A673 (cell line): ENCODE results near the gene FAM174C.

ENCODE experiments used
- EZH2 ChIP-seq: fragments of 200-600 bp; sonication (generic); IDR thresholded peaks from 2 replicates; pipeline ENCODE4 v1.6.1; 2017; ENCODE audit warnings: borderline replicate concordance, low read depth, mild to moderate bottlenecking, mixed read lengths, antibody characterized with exemption, low read length; ENCODE audit not compliant: poor library complexity, severe bottlenecking
- TF ChIP-seq, protein P1 (sequence below): fragments of 300-800, 200-600 bp; sonication (generic); conservative IDR thresholded peaks from 2 replicates; pipeline ENCODE4 v1.5.1; 2017; ENCODE audit warnings: low read depth, mild to moderate bottlenecking, antibody characterized with exemption, low read length, moderate library complexity, mixed read lengths

DNA sequence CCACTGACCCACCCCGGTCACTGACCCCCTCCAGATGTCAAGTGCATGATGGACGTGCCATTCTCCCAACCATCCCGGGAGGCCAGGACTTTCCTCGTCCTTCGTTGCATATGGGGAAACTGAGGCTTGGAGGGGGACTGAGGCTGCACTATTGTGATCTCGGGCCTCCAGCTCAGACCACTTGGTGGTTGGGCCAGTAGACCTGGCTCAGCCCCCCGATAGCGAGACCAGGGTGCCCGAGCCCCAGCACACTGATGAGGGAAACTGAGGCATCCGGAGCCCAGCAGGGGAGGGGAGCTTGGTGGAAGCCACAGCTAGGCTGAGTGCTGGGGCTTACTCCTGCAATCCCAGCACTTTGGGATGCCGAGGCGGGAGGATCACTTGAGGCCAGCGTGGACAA, 20.7 kb downstream of the FAM174C start:
- TF ChIP-seq, protein P1, sequence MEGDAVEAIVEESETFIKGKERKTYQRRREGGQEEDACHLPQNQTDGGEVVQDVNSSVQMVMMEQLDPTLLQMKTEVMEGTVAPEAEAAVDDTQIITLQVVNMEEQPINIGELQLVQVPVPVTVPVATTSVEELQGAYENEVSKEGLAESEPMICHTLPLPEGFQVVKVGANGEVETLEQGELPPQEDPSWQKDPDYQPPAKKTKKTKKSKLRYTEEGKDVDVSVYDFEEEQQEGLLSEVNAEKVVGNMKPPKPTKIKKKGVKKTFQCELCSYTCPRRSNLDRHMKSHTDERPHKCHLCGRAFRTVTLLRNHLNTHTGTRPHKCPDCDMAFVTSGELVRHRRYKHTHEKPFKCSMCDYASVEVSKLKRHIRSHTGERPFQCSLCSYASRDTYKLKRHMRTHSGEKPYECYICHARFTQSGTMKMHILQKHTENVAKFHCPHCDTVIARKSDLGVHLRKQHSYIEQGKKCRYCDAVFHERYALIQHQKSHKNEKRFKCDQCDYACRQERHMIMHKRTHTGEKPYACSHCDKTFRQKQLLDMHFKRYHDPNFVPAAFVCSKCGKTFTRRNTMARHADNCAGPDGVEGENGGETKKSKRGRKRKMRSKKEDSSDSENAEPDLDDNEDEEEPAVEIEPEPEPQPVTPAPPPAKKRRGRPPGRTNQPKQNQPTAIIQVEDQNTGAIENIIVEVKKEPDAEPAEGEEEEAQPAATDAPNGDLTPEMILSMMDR, result no peak
- TF ChIP-seq EZH2, result no peak
